COLO668 (cell line): ENCODE measurements around the gene PGM2.

Experiments used
- DNase-seq: peaks from one replicate; lab custom pipeline; 2025; ENCODE audit not compliant: unreplicated experiment; lab: John Stamatoyannopoulos, UW

The PGM2 gene

GRCh38 chr4:37896206-37896860 lies 69.8 kb downstream of the PGM2 start:
- DNase-seq, result no peak

GRCh38 chr4:37902212-37902611 lies 75.7 kb downstream of the PGM2 start:
- DNase-seq, result no peak

GRCh38 chr4:37902738-37903693 lies 76.5 kb downstream of the PGM2 start:
- DNase-seq, result no peak

GRCh38 chr4:37903901-37904300 lies 77.4 kb downstream of the PGM2 start:
- no peak for DNase-seq

- no peak for DNase-seq
Observed at GRCh38 chr4:37904824-37905223, 78.3 kb downstream of the PGM2 start.

- DNase-seq, result no peak
Observed at GRCh38 chr4:37905533-37906169, 79.2 kb downstream of the PGM2 start.

GRCh38 chr4:37908488-37909331 lies 82.2 kb downstream of the PGM2 start:
- DNase-seq, result no peak

GRCh38 chr4:37909332-37910090 lies 83.0 kb downstream of the PGM2 start:
- DNase-seq, result no peak

GRCh38 chr4:37910091-37910486 lies 83.6 kb downstream of the PGM2 start:
- DNase-seq, result no peak
